Measurements from ENCODE around the gene KDM7A.
A peak's percentile ranks its signal among the peaks of the same experiment; 100 is the strongest.

The KDM7A gene

DNA sequence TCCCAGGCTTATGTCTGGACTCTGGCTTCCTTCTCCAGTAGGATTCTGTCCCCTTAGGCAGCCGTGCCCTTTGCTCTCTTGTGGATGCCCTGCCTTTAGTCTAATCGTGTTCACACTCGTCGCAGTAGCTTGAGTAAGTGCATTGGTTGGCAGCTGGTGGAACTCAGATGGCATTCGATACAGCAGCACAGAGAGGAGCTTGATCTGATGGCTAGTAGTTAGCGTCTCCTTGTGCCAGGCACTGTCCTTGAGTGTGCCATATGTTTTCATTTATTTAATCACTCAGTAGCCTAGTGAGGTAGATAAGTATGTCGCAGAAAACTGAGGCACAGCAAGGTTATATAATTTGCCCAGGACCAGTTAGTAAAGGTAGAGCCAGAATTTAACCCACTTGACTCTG lies 95.9 kb downstream of the KDM7A start:
- DNase-seq, result no peak

DNA sequence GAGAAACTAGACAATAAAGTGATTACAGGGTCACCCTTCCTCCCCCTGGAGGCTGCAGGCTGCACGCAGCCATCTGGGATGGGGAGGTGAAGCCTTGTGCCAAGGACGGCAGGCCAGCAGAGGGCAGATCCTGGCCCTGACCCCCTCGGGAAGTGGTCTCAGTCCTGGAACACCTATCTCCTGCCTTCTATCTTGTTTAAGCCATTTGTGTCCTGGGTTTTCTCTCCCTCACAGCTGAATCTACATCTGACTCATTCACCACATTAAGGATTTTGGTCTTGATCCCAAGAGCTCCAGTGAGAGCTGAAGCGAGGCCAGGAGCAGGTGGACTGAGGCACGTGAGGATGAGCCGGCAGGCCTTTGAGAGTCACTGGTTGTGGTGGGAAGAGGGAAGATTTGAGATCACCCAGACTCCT lies 97.7 kb downstream of the KDM7A start:
- DNase-seq, result no peak

DNA sequence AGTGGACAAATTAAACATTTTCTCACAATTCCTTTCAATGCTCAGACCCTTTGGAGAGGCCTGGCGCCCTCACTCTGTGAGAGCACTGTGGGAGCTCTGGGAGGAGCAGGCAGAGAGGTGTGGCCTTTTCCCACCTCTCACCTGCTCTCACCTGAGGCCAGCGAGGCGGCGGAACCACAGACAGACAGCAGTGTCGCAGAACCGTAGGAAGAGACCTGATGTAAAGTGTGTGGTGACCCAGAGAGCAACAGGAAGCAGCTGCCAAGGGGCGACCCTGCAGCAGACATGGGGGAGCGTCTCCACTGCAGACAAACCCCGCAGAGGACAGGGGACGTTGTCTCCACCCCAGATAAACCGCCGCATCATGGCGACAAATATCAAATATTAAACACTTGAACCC lies 98.4 kb downstream of the KDM7A start:
- DNase-seq, result no peak

DNA sequence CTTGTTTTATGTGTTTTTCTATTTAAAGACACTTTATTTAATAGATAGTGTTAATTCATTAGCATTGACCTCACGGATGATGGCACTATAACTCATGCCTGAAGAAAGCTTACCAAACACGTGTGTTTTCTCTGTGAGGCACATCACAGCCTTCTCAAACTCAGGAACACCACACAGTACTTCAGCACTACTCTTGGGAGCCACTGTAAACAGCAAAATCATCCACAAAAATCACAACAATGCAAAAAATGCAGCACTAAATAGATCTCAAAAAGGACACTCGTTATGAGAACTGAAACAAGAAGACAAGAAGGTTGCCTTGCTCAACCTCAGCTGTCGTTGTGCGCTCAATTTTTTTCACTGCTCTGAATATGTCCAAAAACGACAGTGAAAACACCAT lies 102.0 kb downstream of the KDM7A start:
- no peak for DNase-seq

DNA sequence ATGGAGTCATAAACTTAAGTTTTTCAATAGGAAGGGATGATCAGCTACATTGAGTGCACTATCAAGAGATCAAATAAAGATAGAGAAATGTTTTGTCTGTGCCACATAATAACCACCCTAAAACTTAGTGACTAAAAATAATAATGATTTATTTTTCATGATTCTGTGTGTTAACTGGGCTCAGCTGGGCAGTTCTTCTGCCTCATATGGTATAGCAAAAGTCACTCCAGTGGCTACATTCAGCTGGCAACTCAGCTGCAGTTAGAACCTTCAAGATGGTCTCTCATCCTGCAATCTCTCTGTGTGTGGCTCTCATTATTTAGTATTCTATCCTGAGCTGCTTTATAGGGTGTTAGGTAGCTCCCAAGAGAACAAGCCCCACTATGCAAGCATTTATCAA lies 106.2 kb downstream of the KDM7A start:
- no peak for DNase-seq

DNA sequence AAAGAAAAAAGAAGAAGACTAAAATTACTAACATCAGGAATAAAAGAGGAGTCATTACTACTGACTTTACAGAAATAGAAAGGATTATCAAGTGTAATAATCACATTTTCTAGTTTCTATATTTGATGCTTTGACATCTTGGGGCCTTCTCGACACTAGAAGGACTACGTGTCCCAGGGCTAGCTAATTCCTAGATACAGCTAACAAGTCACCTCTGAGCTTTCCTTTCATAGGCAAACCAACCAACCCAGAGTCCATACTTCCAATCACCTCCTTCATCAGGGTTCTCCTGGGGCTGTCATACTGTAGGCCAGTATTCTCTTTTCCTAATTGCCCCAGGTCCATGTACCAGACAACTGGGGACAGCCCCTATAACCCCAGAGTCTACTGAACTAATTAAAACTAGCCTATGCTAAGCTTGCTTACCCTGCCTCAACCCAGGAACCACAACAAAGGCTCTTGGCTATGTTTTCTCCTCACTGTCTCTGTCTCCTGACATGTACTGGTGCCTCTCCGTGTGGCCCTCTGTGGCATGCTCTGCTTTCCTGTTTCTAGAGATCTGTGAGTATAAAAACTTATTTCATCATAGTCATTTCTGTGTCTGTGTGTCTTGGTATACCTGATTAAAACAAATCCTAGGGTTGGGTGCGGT lies 107.4 kb downstream of the KDM7A start:
- DNase-seq, result no peak

DNA sequence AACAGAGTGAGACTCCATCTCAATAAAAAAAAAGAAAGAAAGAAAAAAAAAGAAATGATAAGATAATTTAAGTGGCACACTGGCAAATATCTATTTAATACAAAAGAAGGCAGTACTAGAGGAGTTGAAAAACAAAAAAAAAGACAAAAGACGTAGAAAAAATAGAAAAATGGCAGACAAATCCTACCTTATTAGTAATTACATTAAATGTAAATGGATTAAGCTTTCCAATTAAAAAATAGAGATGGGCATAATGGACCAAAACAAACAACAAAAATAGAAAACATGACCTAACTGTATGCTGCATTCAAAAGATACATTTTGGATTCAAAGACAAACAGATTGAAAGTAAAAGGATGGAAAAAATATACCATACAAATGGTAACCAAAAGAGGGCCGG lies 108.8 kb downstream of the KDM7A start:
- DNase-seq, result no peak

DNA sequence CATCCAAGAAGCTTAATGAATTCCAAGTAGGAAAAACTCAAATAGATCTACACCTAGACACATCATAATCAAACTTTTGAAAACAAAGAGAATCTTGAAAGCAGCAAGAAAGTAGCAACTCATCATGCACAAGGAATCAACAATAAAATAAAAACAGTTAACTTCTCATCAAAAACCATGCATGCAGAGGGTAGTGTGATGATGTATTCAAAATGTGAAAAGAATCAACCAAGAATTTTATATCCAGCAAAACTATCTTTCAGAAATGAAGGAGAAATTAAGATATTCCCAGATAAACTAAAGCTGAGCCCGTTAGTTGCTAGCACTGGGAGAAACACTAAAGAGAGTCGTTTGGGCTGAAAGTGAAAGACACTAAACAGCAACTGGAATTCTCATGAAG lies 109.7 kb downstream of the KDM7A start:
- no peak for DNase-seq

DNA sequence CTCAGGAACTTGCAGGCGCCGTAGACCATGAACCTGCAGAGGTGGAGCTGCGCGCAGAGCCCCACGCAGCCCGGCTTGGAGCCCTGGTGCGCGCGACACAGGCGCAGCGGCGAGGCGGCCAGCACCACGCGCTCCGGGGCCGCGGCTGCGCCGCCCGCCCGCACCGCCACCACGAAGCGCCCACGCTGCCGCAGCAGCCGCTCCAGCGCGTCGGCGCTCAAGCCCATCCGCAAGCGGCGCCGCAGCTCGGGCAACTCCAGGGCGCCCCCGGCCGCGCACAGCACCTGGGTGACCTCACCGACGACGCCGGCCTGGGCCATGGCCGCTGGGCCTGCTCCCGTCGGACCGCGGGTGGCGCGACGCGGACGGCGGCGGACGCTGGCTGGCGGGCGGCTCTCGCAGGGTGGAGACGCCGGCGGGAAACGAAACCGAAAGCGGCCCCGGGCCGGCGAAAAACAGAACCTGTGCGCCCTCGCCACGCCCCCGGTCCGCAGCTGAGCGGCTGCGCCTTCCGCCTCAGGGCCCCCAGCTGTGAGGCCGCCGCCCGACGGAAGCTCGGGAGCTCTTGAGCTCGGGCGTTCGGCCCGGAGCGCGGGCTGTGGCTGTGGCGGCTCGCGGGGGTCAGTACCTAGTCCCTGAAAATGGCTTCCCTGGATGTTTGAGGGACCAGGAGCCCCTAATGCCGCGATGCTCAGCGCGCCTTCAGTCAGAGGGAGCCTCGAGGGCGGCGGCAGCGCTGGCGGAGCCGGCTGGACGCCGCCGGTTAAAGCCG lies 114.1 kb downstream of the KDM7A start, which contains the start of gene PARP12:
TSS of gene PARP12 (minus strand) at position 424 of the 772 bp plus-strand sequence. CDS start at position 320, 104 bp downstream.
- DNase-seq, result peak; percentile 76

DNA sequence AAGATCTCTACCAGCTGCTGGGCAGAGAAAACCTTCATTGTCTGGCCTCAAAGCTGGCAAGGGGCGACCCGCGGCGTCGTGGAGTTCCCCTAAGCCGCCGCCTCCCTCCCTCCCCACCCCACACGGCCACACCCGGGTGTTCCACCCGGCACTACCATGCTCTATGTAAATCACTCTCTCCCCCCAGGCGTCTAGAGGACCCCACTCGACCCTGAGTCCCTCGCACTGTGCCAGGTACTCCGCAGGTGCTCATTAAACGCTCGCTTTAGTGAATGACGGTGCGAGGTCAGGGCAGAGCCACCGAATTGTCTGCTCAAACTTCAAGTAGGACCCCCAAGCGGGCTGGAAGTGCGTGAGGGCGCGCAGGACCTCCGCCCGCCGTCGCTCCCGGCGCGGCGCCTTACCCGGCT lies 114.7 kb downstream of the KDM7A start:
- DNase-seq, result no peak

DNA sequence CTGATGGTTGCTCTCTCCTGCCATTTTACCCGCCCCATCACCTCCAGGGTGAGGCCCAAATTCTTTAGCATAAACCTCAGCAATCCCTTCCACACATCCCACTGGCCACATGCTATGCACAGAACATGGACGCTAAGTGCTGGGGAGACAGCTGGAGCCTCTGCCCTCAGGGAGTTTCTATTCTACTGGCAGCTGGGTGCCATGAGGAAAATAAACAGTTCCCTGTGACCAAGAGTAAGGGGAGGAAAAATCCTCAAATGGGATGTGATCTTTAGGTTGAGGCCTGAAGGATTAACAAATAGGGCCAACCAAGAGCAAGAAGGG lies 115.2 kb downstream of the KDM7A start:
- no peak for DNase-seq

DNA sequence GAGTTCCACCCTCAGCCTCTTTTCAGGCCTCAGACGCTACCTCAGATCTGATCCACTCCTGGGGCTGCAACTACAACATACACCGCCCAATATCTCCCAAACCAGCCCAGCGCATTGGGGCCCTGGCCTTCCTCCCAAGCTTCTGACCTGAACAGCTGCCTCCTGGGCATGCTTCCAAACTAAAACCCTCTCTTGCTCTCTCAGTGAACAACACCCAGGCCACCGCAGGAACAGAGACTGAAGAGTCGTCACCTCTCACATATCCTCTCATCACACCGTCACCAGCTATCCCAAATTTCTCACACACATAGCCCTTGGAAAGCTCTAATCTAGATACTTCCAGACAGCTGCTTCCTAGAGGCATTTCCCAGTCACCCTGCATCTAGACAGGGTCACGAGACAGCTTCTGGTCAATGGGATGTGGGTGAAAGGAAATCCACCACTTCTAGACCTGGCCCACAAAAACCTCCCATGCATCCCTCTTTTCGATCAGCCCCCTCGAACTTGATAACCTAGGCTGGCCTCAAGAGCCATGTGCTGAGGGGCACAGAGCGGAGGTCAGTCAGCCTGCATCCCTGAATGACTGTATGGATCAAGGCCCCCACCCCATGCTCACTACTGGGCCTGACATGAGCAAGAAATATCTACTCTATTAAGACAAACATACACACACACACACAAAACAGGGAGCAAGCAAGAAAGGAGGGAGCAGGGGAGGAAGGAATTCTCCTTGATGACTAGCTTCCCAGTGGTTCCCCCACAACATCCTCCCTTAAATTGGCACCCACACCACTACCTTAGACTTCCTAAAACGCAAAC lies 115.8 kb downstream of the KDM7A start:
- DNase-seq, result peak; percentile 12

DNA sequence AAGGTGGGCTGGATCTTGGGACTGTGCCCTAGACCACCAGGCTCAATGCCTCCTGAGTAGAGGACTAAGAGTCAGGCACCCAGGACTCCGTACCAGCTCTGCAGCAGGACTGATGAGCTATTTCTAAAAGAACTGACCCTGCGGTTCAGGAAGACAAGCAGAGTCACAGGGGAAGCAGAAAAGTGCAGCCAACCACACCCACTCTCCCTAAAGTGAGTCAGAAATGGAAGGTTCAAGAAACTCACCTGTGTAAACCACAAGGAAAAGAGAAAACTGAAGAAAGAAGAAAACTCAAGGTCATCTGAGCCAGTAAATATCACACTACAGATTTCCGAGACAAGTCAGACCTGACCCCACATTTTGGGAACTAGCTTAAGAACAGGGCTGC lies 116.5 kb downstream of the KDM7A start:
- no peak for DNase-seq

DNA sequence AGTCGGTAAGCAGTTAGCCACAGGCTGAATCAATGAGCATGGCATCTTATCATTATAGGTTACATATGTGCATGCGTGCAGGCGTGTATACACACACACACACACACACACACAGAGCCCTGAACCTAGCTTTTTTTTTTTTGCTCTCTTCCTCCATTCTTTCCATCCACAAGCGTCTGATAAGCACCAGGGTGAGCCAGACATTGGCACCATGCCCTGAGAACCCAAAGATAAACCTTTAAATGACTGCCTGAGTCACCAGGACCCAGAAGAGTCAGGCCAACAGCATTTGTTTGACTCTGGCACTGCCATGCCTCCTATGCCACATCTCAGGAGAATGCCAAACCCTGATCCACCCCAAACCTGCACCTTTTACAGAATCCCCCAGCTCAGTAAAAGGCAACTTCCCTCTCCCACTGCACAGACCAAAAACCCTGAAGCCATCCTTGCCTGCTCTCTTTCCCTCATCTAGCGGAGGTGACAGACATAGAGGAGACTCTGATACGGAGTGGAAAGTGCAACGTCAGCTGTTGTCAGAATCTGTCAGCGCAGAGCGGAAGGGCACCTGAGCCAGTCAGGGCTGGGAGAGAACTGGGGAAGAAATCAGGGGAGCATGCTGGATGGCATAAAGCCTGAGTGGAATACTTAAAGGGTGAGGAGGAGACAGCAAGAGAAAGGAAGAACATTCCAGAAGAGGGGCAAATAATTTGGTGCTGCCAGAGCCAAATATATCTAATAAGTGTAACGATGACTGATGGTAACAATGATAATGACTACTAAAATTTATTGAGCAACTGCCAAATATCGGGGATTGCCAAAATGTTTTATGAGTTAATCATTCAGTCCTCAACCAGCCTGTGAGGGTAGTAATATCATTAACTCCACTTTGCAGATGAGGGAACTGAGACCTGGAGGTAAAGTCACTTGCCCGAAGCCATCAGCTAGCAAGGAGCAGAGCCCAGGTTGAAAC lies 117.2 kb downstream of the KDM7A start:
- peak; percentile 5 for DNase-seq

DNA sequence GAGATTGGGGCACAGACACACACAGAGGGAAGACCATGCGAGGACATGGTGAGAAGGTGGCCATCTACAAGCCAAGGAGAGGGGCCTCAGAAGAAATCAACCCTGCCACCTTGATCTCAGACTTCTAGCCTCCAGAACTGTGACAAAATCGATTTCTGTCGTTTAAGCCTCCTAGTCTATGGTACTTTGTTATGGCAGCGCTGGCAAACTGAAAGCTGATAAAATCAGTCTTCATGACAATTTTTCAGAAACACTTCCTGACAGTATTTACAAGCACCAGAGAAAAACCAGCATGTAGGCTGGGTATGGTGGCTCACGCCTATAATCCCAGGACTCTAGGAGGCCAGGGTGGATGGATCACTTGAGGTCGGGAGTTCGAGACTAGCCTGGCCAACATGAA lies 118.3 kb downstream of the KDM7A start:
- no peak for DNase-seq

DNA sequence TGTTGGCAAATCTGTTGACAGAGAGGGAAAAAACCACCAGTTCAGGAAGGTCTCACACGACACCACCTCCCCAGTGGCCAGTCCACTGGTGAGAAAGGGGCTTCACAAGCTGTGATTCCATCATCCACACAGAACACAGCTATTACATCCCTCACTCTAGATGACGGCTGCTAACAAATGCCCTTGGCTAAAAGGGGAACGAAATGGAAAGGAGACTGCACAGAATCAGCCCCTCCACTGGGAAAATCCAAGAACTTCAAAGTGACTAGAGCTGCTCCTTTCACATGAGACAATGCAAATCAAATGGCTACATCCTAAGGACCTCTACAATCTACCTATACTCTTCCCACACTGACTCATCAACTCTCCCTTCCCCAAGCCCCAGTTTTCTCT lies 119.6 kb downstream of the KDM7A start:
- no peak for DNase-seq

DNA sequence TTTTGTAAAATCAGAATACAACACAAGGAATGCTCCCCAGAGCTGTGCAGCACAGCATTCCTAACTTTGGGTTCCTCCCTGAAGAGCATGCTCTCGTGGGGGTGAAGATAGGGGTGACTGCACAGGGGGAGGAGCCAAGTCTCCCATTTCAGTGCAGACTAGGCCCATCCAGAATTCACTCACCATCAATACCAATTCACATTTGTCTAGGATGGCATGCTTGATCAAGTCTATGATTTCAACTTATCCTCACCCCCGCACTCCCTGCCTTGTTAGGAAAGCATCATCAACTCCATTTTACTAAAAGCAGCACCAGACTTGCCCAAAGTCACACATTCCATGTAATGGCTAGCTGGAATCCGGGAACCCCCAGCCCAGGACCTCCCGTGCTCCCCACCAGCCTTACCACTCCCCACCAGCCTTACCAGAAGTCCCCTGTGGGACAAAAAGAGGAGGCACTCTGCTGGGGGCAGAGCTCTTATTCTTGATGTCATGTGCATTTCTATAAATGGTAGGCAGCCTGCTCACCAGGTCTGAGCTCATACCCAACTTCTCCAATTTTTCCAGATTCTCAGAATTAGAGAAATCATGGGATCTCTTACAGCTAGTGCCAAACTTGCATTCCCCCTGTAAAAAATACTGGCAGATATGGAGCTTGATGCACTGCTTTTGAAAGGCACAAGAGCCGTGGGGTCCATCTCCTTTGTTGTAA lies 120.2 kb downstream of the KDM7A start:
- no peak for DNase-seq

DNA sequence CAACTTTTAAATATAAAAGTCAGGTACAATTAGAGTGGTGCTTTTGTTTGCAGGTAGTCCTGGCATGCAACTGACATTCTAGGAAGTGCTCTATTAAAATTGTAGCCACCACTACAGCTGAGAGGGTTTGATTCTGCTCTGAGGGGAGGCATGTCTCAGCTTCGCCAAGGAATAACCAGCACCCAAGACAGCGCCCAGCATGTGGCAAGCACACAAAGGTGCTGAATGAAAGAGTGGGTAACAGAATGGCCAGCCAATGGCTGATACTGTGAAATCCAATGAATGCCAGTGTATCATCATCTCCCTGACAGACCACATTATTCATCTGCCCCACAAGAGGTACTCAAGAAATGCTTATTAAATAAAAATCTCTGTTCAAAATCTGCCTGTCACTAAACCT lies 121.0 kb downstream of the KDM7A start:
- DNase-seq, result no peak

DNA sequence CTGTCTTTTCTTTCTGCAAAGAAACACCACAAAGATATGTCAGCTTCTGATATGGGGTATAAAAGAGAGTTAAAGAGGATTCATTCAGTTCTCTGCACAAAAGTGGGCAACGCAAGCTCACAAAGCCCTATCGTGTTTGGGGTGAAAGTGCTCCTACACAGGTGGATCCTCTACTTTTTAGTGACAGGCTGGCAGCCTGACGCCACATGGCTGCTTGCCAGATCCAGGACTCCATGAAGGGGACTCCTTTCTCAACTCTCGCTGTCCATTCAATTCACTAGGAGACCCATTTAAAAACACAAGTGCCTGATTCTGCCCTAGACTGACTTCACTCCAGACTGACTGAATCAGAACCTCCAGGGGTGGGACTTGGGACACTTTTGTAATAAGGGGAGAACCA lies 122.0 kb downstream of the KDM7A start:
- DNase-seq, result no peak

DNA sequence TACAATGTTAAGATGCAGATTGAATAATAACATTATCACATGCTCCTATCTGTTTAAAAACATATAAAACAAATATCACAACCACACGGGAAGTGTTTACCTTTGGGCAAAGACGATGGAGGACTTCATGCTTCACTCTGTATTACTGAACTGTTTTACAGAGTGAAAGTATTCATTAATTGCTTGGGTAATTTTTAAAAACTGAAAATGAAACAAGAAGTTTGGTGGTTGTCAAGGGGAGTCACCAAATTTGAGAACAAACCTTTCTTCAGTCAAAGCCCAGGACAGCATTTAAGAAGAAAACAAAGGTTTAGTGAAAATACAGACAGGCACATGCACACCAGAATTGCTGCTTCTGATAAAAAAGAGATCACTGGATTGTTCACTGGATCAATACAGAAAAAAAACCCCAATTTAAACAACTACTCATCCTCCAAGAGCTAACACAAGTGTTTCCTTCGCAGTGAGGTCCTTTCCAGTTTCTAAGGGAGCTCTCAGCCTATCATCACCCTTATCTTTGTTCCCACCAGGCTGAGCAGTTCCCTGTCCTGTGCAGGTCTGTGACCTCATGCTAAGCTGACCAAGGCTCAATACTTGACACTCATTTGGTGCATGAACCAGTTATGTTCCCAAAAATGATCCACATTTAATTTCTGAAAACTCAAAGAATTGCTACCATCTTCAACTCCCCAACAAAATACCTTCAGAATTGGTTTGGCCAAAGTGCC lies 122.8 kb downstream of the KDM7A start:
- no peak for DNase-seq

DNA sequence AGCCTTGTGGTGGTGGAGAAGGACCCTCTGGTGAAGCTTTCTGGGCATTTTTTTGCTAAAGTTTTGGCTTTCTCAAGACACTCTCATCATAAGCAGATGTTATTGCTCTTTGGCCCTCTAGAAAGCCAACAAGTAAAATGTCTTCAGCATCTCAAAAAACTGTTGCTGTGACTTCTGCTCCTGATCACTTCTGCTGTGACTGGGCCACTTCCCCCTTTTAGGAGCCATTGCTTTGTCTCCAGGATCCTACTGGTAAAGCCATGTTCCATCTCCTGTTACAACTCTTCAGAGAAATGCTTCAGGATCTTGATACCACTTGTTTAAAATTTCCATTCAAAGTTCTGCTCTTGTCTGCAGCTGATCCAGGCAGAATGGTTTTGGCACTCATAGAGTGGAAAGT lies 125.0 kb downstream of the KDM7A start:
- DNase-seq, result no peak
